ENCODE results near the gene MYL9.

DNA sequence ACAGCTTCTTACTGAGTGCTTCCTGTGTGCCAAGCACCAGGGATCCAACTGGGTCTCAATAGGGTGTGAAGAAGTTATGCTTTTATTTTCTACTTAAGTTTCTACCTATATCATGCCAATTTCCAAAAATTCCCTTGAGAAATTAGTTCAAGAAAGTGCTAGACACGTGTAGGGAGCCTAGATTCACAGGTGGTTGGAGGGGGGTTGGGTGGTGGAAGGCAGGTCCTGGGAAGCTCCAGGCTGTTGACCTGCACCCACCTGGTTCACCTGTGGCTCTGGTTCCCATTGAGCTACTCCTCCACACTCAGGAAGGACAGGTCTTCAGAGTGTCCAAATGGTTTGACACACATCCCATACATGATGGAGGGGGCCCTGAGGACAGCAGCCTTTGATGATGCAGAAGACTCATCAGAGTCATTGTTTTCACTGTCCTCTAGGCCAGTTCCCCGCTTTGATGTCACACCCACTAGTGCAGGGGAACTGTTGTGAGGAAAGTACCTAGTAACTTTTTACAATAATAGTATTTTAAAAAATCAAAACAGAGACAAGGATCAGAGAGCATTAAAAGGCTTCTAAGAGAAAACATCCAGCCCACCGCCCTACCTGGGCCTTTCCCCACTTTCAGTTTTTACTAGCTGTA, 39.8 kb upstream of the MYL9 start:
- TF ChIP-seq CTCF (conservative IDR thresholded peaks at IDR 0.05; ENCODE audit: low read depth in 2 of 2) = no peak
- TF ChIP-seq EZH2 (IDR thresholded peaks at IDR 0.05; ENCODE audit: low read depth, unreplicated experiment) = no peak
- no peak for TF ChIP-seq POLR2AphosphoS5 (IDR thresholded peaks at IDR 0.05; ENCODE audit: low read depth)
- TF ChIP-seq, protein P1, sequence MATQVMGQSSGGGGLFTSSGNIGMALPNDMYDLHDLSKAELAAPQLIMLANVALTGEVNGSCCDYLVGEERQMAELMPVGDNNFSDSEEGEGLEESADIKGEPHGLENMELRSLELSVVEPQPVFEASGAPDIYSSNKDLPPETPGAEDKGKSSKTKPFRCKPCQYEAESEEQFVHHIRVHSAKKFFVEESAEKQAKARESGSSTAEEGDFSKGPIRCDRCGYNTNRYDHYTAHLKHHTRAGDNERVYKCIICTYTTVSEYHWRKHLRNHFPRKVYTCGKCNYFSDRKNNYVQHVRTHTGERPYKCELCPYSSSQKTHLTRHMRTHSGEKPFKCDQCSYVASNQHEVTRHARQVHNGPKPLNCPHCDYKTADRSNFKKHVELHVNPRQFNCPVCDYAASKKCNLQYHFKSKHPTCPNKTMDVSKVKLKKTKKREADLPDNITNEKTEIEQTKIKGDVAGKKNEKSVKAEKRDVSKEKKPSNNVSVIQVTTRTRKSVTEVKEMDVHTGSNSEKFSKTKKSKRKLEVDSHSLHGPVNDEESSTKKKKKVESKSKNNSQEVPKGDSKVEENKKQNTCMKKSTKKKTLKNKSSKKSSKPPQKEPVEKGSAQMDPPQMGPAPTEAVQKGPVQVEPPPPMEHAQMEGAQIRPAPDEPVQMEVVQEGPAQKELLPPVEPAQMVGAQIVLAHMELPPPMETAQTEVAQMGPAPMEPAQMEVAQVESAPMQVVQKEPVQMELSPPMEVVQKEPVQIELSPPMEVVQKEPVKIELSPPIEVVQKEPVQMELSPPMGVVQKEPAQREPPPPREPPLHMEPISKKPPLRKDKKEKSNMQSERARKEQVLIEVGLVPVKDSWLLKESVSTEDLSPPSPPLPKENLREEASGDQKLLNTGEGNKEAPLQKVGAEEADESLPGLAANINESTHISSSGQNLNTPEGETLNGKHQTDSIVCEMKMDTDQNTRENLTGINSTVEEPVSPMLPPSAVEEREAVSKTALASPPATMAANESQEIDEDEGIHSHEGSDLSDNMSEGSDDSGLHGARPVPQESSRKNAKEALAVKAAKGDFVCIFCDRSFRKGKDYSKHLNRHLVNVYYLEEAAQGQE (IDR thresholded peaks at IDR 0.05; ENCODE audit: unreplicated experiment) = no peak
- no peak for TF ChIP-seq NANOG (IDR thresholded peaks at IDR 0.05; ENCODE audit: borderline replicate concordance)
- no peak for TF ChIP-seq JUNB (IDR thresholded peaks at IDR 0.05; ENCODE audit: unreplicated experiment)
- TF ChIP-seq EZH2phosphoT487 (IDR thresholded peaks at IDR 0.05; ENCODE audit: unreplicated experiment) = no peak
- no peak for TF ChIP-seq ZNF114 (CRISPR knock-in tag; IDR thresholded peaks at IDR 0.05)
- no peak for TF ChIP-seq CREB1 (CRISPR knock-in tag; IDR thresholded peaks at IDR 0.05; ENCODE audit: low read depth)

All from GM23338 (cell line).